ENCODE data around the gene ALOX5AP.

DNA sequence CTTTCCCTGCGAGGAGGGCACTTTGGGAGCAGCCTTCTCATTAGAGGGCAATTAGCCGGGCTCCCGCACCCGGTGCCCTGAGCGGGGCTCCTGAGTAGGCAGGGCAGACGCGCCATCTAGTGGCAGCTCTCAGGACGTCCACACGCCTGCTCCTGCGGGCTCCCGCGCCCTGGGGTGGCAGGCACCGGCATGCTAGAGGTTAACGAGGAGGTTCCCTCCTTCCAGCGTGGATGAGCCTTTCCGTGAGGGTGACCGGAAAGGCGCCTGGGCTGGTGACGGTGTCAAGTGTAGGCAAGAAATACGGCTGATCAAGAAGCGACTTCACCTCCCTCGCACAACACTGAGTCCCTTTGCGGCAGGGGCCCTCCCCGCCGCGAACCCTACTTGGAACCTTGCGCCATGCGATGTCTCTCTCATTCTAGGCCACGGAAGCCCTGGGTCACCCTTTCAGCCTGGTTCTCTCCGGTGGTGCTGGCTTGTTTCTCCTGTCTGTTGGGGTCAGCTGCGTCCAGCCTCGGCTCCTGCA is 67.7 kb downstream of the ALOX5AP start:
- TF ChIP-seq, protein P1, sequence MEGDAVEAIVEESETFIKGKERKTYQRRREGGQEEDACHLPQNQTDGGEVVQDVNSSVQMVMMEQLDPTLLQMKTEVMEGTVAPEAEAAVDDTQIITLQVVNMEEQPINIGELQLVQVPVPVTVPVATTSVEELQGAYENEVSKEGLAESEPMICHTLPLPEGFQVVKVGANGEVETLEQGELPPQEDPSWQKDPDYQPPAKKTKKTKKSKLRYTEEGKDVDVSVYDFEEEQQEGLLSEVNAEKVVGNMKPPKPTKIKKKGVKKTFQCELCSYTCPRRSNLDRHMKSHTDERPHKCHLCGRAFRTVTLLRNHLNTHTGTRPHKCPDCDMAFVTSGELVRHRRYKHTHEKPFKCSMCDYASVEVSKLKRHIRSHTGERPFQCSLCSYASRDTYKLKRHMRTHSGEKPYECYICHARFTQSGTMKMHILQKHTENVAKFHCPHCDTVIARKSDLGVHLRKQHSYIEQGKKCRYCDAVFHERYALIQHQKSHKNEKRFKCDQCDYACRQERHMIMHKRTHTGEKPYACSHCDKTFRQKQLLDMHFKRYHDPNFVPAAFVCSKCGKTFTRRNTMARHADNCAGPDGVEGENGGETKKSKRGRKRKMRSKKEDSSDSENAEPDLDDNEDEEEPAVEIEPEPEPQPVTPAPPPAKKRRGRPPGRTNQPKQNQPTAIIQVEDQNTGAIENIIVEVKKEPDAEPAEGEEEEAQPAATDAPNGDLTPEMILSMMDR (IDR thresholded peaks at IDR 0.05): peak; percentile 87 to 94 (median 91)
- TF ChIP-seq EP300 (IDR thresholded peaks at IDR 0.05) (peak in 1 of 4 donors; percentile 3), POLR2A (IDR thresholded peaks at IDR 0.05) (no peak)

Measured in sigmoid colon (tissue), 4 donors.